NCI-H2029 (cell line): ENCODE results near the gene APOL4.
"Not testable (repeated sequence)": the region's sequence is repeated elsewhere in the genome, so short reads cannot be mapped to it uniquely, and the experiment has no call there.

Experiments
- DNase-seq: peaks from one replicate; lab custom pipeline; 2025; lab: John Stamatoyannopoulos, UW

Gene APOL4

DNA sequence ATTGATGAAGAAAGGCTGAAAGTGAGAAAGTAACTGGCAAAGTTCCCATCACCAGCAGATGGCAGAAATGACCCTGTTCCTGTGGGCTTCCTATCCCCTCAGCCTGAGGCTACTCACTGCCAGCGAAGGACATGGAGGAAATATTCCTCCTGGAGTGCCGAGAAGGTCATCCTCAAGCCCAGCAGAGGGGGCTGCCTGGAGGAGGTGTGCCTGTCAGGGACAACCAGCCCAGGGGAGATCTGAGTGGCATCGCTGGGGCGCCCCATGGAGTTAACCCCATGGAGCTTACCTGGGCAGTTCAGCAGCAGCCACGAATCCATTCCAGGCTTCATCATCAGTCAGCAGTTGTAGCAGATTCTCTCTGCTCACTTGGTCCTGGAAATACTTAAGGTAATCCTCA lies 29.4 kb upstream of the APOL4 start:
- DNase-seq, result not testable (repeated sequence)

DNA sequence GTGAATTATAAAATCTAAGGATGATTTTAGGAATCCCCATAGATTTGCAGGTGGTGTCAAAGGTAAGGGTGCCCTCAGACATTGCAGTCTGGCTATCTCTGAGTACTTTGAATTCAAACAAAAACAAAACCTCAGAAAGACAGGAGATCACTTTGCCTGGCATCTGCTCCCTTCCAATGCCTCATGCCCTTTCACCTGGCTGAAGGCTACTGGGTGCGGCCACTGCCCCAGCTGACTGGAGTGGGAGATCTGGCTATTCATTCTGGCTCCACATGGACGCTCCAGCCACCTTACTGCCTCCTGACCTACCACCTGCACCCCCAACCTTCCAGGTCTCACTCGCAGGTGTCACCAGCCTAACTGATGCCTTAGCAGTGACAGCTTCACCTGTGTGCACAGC lies 28.0 kb upstream of the APOL4 start:
- not testable (repeated sequence) for DNase-seq

DNA sequence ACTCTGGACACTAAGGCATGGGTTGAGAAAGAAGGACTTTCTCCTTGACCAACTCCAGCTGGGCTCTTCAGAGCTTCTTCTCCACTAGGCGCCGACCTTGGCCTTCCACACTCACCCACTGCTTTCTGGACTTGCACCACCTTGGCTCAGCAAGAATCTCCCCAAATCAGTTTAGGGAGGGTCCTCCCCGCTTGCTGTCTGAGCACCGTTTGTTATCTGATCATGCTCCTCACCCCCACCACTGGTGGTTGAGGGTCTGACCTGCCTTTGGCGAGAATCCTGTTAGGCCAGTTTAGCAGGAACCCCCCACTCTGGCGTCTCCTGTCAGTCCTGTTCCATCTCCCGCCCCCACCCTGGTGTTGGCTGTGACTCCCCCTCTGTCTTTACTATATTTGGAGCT lies 27.3 kb upstream of the APOL4 start:
- no peak for DNase-seq

DNA sequence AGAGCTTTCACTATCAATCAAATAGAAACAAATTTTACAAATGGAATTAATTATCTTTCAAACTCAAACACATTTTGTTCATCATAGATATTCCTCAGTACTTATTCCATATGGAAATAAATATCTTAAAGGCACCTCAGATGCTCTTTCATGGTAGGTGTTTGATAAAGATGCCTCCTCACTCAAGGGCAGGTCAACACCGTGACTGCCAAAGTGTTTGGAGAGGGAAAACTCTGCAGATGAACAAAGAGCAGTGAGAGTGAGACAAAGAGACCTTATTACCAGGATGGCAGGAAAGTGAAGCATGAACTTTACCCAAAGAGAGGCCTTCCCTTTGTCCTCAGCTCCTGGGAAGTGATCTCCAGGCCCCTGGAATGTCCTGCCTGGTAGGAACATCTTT lies 26.8 kb upstream of the APOL4 start:
- not testable (repeated sequence) for DNase-seq

- DNase-seq, result no peak
These were observed 26.2 kb upstream of the APOL4 start for GRCh38 chr22:36227806-36228205.

DNA sequence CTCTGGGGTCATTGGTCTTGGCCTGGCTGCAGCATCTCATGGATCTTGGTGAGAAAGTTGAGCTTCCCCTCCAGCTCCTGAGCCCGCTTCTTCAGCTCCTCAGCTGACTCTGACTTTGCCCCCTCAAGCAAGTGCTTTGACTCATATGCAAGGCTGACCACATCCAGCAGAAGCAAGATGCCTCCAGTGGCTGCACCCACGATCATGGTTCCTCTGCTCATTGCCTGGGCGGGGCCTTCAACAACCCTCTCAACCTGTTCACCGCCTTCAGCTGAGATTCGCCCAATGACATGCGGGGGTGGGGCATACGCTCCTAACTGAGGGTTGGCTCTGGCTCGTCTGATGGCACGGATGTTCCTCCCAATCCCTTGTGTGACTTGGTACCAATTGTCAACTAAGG lies 25.8 kb upstream of the APOL4 start:
- no peak for DNase-seq

- no peak for DNase-seq
These were observed 24.6 kb upstream of the APOL4 start for GRCh38 chr22:36226189-36226588.

GRCh38 chr22:36225333-36225922 lies 23.8 kb upstream of the APOL4 start:
- no peak for DNase-seq

DNA sequence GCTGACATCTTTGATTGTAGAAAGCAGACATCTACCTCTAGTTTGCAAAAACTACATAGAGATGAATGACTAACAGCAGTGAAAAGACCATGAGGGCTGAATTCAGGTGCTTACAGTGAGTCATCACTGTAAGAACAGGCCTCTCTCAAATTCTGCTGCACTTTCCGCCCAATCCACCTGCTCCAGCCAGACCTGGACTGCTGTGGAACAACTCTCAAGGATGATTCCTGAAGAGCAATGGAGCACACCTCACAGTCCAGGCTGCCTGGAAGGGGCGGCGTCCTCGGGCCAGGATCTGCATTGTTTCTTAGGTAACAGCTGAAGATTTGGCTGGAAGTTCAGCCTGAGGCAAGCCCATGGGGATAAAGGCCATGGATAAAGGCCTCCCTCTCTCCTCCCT lies 22.6 kb upstream of the APOL4 start:
- no peak for DNase-seq

DNA sequence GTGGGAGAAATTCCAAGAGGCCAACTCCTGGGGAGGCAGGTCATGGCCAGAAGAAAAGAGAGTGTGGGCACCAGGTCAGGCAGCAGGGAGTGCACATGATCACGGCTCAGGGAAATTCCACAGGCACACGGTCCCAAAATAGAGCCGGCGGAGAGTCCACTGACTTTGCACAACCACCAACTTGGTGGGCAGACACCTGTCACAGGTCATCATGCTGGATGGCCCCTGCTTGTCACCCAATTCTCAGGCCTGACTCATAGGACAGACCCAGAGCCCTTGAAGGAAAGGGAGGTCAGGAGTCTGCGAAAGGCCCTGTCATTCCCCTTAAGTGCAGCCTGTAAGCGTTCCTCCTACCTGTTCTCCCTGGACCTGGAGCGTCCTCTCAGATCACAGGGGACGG lies 21.9 kb upstream of the APOL4 start:
- no peak for DNase-seq

- no peak for DNase-seq
These were observed 21.4 kb upstream of the APOL4 start for GRCh38 chr22:36222887-36223450.

DNA sequence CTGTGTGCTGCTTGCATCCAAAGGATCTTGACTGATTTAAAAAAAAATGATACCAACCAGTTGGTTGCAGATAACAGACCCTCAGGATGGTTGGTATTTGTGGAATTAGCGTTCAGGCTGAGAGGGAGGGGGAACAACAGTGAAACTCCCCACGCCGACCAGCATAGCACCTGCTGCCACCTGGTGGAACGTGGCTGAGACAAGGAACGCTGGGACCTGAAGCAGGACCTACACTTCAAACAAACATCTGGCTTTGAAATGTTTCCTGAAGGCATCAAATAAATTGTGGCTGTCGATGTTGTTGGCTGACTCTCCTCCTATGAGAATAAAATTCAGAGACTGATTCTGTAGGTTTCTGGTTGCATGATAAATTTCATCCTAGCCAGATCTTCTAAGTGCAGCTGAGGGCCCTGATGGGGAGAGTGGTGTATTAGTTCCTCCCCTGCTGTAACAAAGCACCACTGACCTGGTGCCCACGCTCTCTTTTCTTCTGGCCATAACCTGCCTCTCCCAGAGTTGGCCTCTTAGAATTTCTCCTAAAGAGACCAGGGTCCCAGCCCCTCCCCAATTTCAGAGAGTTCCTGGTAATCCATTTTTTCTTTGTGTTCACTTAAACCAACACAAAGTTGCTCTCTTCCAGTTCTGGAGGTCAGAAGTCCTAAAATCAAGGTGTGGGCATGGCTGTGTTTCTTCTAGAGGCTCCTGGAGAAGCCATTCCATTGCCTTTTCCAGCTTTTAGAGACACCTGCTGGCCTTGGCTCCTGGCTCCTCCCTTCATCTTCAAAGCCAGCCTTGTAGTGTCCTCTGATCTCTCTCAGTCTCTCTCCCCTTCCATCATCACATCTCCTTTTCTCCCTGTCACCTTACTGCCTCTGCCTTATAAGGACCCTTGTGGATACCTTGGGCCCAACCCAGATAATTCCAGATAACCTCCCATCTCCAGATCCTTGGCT lies 20.5 kb upstream of the APOL4 start:
- peak; percentile 3 for DNase-seq

GRCh38 chr22:36220451-36220921 lies 18.9 kb upstream of the APOL4 start:
- no peak for DNase-seq

DNA sequence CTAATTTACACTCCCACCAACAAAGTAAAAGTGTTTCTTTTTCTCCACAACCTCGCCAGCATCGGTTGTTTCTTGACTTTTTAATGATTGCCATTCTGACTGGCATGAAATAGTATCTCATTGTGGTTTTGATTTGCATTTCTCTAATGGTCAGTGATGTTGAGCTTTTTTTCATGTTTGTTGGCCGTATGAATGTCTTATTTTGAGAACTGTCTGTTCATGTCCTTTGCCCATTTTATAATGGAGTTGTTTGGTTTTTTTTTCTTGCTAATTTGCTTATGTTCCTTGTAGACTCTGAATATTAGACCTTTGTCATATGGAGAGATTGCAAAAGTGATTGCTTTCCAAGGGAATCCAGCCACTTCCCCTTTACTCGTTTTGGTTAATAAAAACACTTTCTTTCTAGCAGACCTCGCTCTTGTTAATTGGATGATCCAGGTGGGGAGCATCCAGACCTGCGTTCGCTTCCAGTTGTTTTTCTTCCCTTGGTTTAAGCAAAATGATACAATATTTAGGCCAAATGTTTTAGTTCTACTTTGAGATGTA lies 17.1 kb upstream of the APOL4 start:
- no peak for DNase-seq

DNA sequence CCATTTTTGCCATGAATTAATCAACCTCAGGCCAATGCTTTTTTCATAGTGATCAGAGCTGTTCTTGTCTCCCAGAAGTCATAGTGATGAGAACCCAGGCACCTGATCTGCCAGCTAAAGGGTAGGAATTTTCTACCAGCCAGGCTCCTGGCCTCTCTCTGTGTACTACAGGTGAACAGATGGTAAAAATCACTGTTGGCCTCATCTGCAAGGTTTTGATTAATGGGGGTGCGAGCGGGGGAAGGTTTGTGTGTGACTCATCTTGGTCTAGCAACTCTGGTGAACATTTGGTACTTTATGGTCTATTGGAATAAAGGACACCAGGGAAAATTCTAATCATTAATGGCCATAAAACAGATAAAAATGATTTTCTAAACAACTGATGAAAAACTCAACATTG lies 14.4 kb upstream of the APOL4 start:
- DNase-seq, result no peak

DNA sequence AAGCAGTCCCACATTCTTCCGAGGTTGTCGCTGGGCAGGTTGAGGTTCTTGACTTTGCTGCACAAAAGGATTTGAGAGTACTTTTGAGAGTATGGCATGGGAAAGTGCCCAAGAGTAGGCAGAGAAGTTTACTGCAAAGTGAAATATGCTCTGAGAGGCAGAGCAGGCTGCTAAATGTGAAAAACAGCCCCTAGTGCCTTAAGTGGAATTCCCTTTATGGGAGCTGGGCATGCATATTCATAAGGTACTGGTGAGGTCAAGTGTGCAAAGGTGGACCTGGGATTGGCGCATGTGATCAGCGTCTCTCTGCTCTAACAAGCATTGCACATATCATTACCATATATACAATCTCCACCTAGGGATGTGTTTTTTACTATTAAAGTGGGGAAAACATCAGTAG lies 12.0 kb upstream of the APOL4 start:
- DNase-seq, result no peak

DNA sequence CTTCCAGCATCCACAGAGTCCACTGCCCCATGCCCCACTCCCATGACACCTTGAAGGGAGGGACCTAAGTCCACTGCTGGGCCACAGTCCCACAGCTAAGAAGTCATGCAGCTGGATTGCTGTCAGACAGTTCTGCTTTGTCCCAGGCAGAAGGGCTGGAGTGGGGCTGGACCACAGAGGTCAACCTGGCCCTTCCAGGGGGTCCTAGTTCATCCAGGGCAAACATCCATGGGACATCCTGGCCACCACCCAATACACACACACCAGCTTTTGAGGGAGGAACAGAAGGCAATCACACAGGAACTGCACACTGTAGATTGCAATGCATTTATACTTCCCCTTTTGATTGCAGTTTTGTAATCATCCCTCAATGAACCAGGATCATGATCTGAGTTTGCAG lies 11.3 kb upstream of the APOL4 start:
- DNase-seq, result no peak

DNA sequence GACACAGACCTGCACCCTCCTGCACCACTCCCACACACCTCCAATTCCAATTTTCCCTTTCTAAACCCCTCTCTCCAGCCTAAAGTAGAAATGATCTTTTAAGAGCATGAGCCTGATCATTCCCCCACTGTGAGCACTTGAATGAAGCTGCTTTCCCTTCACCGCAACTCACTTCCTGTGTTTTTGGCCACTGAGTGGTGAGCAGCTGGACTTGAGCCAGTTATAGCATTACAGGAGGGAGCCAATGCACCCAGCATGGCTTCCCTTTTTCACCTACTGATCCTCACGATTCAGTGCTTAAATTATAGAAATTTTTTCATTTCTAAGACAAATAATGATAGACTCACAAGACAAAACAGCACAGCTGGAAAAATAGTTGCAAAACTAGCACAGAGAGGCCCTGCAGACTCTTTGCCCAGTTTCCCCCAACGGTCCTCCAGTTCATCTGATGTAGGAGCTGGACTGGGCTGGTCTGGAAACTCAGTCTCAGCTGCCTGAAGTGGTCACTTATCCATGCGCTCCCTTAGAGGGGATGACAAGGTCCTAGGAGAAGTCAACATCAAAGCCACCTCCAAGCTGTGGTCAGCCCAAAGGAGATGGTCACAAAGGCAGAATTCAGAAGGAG lies 9.7 kb upstream of the APOL4 start:
- peak; percentile 18 for DNase-seq

- no peak for DNase-seq
These were observed 8.6 kb upstream of the APOL4 start for GRCh38 chr22:36210224-36210623.

GRCh38 chr22:36209488-36209908 lies 7.9 kb upstream of the APOL4 start:
- DNase-seq, result not testable (repeated sequence)

- no peak for DNase-seq
These were observed 7.3 kb upstream of the APOL4 start for GRCh38 chr22:36208914-36209313.

GRCh38 chr22:36208162-36208765 lies 6.7 kb upstream of the APOL4 start:
- no peak for DNase-seq
